ENCODE measurements around the gene GNL1. TPM values are rescaled to one million over a fixed set of nuclear protein-coding genes. Genes with fewer than 3 reads are reported as not detected.
A peak's percentile ranks its signal among the peaks of the same experiment; 100 is the strongest.
"Not testable (repeated sequence)": the region's sequence is repeated elsewhere in the genome, so short reads cannot be mapped to it uniquely, and the experiment has no call there.

Gene GNL1
- total RNA-seq, 4 donors from 2014 or later = 40.1 to 50.6 (median 43.7) TPM

DNA sequence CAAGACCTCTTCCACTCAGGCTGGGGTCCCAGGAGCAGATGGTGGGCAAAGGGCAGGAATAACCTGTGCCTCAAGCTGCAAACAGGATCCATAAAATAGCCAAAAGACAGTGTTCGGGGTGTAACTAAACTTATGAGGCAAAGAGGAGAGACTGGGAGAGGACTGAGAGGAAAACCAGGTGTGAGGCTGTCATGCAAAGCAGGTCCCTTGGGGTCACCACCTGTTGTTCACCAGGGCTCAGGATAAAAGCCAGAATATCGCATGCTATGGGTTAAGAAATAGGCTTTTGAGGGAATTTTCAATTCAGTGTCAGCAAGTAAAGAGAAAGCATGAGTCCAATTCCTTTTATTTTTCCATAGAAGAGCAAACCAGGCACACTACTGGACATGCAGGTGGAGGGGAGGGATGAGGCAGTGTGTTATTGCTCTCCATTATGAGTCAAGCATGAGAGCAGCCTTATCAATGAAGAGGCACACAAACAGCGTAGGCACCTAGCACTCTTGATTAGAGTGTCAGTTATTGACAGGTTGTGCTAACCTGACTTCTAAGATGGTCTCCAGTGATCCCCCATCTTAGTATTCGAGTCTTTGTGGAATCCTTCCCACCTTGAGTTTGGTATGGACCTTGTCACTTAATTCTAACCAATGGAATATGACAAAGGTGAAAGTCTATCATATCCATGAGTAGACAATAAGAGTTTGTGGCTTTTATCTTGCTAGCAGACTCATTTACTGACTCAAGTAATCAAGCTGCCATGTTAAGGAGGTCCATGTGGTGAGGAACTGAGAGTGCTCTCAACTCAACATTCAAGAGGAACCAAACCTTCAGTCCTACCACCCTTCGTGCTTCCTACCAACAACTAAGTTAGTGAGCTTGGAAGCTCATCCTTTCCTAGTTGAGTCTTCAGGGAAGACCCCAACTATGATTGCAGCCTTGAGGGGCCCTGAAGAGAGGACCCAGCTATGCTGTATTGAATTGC lies 48.2 kb downstream of the GNL1 start:
- no peak for TF ChIP-seq CTCF (IDR thresholded peaks at IDR 0.05)
- ATAC-seq (ENCODE audit: low FRiP score) (no peak), DNase-seq (ENCODE audit: low spot score) (no peak)

DNA sequence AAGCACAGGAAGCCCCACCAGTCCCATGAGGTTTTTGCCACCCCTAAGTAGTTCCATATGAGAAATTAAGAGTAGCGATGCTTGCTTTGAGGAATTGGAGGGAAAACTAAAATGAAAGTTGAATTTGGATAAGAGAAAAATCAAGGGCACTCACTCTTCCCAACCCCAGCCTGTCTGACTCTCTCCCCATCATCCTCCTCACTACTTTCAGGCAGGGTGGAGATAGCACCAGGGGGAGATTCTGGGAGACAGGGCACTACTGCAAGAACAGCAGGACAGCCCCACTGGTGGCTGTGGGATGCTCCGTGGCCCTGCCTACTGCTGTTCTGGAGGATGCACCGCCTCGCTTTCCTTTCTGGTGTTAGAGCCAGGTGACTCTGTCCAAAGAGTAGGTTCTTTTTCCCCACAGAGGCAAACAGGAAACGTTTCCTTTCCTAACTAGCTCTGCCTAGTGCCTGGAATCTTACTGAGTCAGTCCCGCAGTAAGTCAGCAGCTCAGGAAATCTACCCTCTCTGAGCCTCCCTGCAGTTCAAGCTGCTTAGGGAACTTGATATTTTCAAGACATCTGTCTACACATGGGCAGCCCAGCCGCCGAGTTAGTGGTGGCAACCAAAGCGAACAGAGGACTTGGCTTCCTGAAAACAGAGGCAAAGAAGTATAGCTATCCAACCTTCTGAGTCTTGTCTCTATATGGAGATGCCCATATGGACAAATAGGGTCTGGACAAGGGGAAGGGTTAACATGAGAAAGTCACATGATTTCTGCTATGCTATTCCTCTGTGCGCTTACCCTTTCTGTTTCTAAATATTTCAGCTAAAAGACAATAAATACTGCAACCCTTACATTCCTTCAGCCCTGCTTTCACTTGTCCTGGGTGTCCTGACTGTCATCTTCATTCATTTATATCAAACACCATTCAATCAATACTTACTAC lies 55.6 kb downstream of the GNL1 start:
- ATAC-seq (ENCODE audit: low FRiP score) = peak; percentile 53
- TF ChIP-seq CTCF (IDR thresholded peaks at IDR 0.05) = no peak
- no peak for DNase-seq (ENCODE audit: low spot score)

- not testable (repeated sequence) for DNase-seq (ENCODE audit: low spot score); ATAC-seq (ENCODE audit: low FRiP score)
Observed at GRCh38 chr6:30498705-30499104, 57.6 kb downstream of the GNL1 start.

DNA sequence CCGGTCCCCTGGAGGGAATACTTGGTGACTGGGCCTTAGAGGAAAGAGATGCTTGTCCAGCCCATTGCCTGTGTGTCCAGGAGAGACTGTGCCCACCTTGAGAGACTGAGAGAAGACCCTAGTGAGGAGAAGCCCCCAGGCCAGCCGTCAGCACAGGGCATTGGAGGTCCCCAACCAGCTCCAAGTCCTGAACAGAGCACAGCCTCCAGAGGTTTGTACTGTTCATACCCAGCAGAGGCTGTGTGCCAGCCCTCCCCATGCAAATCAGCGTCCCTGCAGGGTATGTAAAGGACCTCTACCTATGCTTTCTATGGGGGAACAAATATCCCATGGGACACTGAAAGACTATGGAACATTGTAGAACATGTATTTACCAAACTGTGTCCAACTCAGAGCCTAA lies 58.6 kb downstream of the GNL1 start:
- TF ChIP-seq CTCF (IDR thresholded peaks at IDR 0.05) = no peak
- ATAC-seq (ENCODE audit: low FRiP score) = no peak
- no peak for DNase-seq (ENCODE audit: low spot score)

DNA sequence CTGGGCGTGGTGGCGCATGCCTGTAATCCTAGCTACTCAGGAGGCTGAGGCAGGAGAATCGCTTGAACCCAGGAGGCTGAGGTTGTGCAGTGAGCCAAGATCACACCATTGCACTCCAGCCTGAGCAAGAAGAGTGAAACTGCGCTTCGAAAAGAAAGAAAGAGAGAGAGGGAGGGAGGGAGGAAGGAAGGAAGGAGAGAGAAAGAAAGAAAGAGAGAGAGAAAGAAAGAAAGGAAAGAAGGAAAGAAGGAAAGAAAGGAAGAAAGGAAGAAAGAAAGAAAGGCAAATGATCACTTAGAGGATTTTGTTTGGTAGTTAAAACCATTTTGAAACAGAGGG lies 59.1 kb downstream of the GNL1 start:
- not testable (repeated sequence) for ATAC-seq (ENCODE audit: low FRiP score); DNase-seq (ENCODE audit: low spot score)

DNA sequence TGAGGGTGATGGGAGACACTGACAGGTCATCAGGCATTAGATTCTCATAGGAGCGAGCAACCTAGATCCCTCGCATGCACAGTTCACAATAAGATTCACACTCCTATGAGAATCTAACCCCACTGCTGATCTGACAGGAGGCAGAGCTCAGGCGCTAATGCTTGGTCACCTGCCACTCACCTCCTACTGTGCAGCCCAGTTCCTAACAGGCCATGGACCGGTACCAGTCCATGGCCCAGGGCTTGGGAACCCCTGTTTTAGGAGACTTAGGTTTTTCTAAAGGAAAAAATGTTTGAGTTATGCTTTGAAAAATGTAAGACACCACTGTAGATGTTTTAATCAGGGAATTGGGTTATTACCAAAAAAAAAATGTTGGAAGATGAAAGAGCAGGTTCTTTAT lies 60.3 kb downstream of the GNL1 start:
- ATAC-seq (ENCODE audit: low FRiP score) (no peak), DNase-seq (ENCODE audit: low spot score) (no peak)

DNA sequence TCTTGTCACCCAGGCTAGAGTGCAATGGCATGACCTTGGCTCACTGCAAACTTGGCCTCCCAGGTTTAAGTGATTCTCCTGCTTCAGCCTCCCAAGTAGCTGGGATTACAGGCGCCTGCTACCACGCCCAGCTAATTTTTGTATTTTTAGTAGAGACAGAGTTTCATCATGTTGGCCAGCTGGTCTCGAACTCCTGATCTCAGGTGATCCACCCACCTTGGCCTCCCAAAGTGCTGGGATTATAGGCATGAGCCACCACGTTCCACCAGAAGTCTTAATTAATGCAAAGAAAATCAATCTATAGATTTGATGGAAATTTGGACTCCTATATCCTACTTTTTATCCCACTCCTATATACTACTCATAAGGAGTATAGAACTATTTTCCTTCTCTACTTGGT lies 61.2 kb downstream of the GNL1 start:
- DNase-seq (ENCODE audit: low spot score) = not testable (repeated sequence)

More for the DNA sequence above, 60.3 kb downstream of the GNL1 start:
- no peak for TF ChIP-seq CTCF (IDR thresholded peaks at IDR 0.05)

GRCh38 chr6:30494291-30494861 lies 61.9 kb downstream of the GNL1 start:
- TF ChIP-seq CTCF (IDR thresholded peaks at IDR 0.05) = no peak
- DNase-seq (ENCODE audit: low spot score) (no peak), ATAC-seq (ENCODE audit: low FRiP score) (no peak)

More for the DNA sequence above, 61.2 kb downstream of the GNL1 start:
- ATAC-seq (ENCODE audit: low FRiP score) = not testable (repeated sequence)

Data from omental fat pad (tissue), 4 donors.